A673 (cell line): ENCODE data around the gene SRXN1.

ENCODE experiments used
- EZH2 ChIP-seq: fragments of 200-600 bp; sonication (generic); IDR thresholded peaks from 2 replicates; pipeline ENCODE4 v1.6.1; 2017; ENCODE audit warnings: borderline replicate concordance, low read depth, mild to moderate bottlenecking, mixed read lengths, antibody characterized with exemption, low read length; ENCODE audit not compliant: poor library complexity, severe bottlenecking
- TF ChIP-seq, protein P1 (sequence below): fragments of 300-800, 200-600 bp; sonication (generic); conservative IDR thresholded peaks from 2 replicates; pipeline ENCODE4 v1.5.1; 2017; ENCODE audit warnings: low read depth, mild to moderate bottlenecking, antibody characterized with exemption, low read length, moderate library complexity, mixed read lengths

DNA sequence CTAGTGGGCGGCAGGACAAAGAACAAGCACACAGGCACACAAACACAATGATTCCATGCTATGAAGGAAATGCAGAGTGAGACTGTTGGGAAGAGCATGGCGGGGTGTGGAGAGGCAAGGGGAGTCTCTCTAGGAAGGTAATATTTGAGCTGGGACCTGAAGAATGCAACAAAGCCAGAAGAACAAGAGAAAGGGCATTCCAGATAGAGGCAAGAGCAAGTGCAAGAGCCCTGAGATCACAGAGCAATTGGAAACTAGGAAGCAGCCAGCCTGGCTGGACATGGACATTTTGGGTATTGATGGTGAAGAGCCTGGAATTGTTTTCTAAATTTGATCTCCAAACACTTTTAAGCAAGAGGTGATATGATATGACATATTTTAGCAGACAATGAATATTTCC, 15.4 kb downstream of the SRXN1 start:
- TF ChIP-seq, protein P1, sequence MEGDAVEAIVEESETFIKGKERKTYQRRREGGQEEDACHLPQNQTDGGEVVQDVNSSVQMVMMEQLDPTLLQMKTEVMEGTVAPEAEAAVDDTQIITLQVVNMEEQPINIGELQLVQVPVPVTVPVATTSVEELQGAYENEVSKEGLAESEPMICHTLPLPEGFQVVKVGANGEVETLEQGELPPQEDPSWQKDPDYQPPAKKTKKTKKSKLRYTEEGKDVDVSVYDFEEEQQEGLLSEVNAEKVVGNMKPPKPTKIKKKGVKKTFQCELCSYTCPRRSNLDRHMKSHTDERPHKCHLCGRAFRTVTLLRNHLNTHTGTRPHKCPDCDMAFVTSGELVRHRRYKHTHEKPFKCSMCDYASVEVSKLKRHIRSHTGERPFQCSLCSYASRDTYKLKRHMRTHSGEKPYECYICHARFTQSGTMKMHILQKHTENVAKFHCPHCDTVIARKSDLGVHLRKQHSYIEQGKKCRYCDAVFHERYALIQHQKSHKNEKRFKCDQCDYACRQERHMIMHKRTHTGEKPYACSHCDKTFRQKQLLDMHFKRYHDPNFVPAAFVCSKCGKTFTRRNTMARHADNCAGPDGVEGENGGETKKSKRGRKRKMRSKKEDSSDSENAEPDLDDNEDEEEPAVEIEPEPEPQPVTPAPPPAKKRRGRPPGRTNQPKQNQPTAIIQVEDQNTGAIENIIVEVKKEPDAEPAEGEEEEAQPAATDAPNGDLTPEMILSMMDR, result no peak
- TF ChIP-seq EZH2, result no peak
